A673 (cell line): ENCODE measurements around the gene RPL6. TPM values are rescaled to one million over a fixed set of nuclear protein-coding genes. Genes with fewer than 3 reads are reported as not detected.
"Not testable (repeated sequence)": the region's sequence is repeated elsewhere in the genome, so short reads cannot be mapped to it uniquely, and the experiment has no call there.

Experiments
- BruUV-seq: library from RNA; stranded (reverse); fragments of 400-500 nt; replicated peaks from 2 replicates; lab custom pipeline; 2021; lab: Mats Ljungman, UMichigan
- CTCF ChIA-PET: fragments of 300-600 bp; sonication (Branson Sonifier 250); formaldehyde crosslinking; loops from one replicate; lab custom pipeline; 2022; ENCODE audit warnings: antibody characterized with exemption; lab: Charles Lee
- POLR2A ChIA-PET: fragments of 300-600 bp; sonication (Branson Sonifier 250); formaldehyde crosslinking; loops from one replicate; lab custom pipeline; 2022; ENCODE audit warnings: antibody characterized with exemption; ENCODE audit not compliant: low non-redundant PET; lab: Charles Lee
- DNase-seq: peaks from one replicate; pipeline ENCODE4 v3.0.0-alpha.2; 2015; ENCODE audit warnings: low spot score
- H3K27ac ChIP-seq: fragments of 200-600 bp; sonication (generic); 2 replicates; pipeline ENCODE4 v1.5.1; 2016; ENCODE audit warnings: mixed run types, low read depth, mild to moderate bottlenecking, mixed read lengths, antibody characterized with exemption, low read length; ENCODE audit not compliant: poor library complexity, severe bottlenecking
- H3K27me3 ChIP-seq: fragments of 200-600 bp; sonication (generic); replicated peaks from 2 replicates; pipeline ENCODE4 v1.6.1; 2017; ENCODE audit warnings: mixed run types, low read depth, mild to moderate bottlenecking, mixed read lengths, antibody characterized with exemption, low read length; ENCODE audit not compliant: insufficient read depth, poor library complexity
- H3K36me3 ChIP-seq: fragments of 200-600 bp; sonication (generic); 2 replicates; pipeline ENCODE4 v1.6.1; 2016; ENCODE audit warnings: mixed run types, mild to moderate bottlenecking, mixed read lengths, antibody characterized with exemption, low read length; ENCODE audit not compliant: insufficient read depth, poor library complexity, severe bottlenecking
- H3K4me1 ChIP-seq: fragments of 200-600 bp; sonication (generic); 2 replicates; pipeline ENCODE4 v1.6.1; 2017; ENCODE audit warnings: mixed run types, mild to moderate bottlenecking, mixed read lengths, antibody characterized with exemption, low read length; ENCODE audit not compliant: insufficient read depth, poor library complexity, severe bottlenecking
- H3K4me3 ChIP-seq: fragments of 200-600 bp; sonication (generic); 2 replicates; pipeline ENCODE4 v1.5.1; 2016; ENCODE audit warnings: low read depth, mixed run types, mild to moderate bottlenecking, mixed read lengths, low read length; ENCODE audit not compliant: poor library complexity, severe bottlenecking
- H3K9me3 ChIP-seq: fragments of 200-600 bp; sonication (generic); 2 replicates; pipeline ENCODE4 v1.6.1; 2016; ENCODE audit warnings: mixed run types, low read depth, mild to moderate bottlenecking, mixed read lengths, antibody characterized with exemption, low read length; ENCODE audit not compliant: poor library complexity, severe bottlenecking
- EZH2 ChIP-seq: fragments of 200-600 bp; sonication (generic); IDR thresholded peaks from 2 replicates; pipeline ENCODE4 v1.6.1; 2017; ENCODE audit warnings: borderline replicate concordance, low read depth, mild to moderate bottlenecking, mixed read lengths, antibody characterized with exemption, low read length; ENCODE audit not compliant: poor library complexity, severe bottlenecking
- intact Hi-C: fragments of 100-400 bp; cut with micrococcal nuclease; formaldehyde crosslinking; loops from one replicate; pipeline ENCODE4 v1.10.0; 2022; ENCODE audit not compliant: unreplicated experiment
- total RNA-seq: library from RNA; stranded (reverse); gene quantifications from 2 replicates; pipeline ENCODE4 v1.2.3, GENCODE V29; 2021
- TF ChIP-seq, protein P1 (sequence below): fragments of 300-800, 200-600 bp; sonication (generic); conservative IDR thresholded peaks from 2 replicates; pipeline ENCODE4 v1.5.1; 2017; ENCODE audit warnings: low read depth, mild to moderate bottlenecking, antibody characterized with exemption, low read length, moderate library complexity, mixed read lengths

RPL6 gene
- total RNA-seq, 1 experiment from 2014 or later, result 1,605 TPM

- H3K27me3 ChIP-seq, result no peaks in the 10 kb centered on the region
- DNase-seq, result no peak
- TF ChIP-seq, protein P1, sequence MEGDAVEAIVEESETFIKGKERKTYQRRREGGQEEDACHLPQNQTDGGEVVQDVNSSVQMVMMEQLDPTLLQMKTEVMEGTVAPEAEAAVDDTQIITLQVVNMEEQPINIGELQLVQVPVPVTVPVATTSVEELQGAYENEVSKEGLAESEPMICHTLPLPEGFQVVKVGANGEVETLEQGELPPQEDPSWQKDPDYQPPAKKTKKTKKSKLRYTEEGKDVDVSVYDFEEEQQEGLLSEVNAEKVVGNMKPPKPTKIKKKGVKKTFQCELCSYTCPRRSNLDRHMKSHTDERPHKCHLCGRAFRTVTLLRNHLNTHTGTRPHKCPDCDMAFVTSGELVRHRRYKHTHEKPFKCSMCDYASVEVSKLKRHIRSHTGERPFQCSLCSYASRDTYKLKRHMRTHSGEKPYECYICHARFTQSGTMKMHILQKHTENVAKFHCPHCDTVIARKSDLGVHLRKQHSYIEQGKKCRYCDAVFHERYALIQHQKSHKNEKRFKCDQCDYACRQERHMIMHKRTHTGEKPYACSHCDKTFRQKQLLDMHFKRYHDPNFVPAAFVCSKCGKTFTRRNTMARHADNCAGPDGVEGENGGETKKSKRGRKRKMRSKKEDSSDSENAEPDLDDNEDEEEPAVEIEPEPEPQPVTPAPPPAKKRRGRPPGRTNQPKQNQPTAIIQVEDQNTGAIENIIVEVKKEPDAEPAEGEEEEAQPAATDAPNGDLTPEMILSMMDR, result no peak
- no peak for TF ChIP-seq EZH2
- intact Hi-C loops, result no loop called here
- no TSS peak for BruUV-seq
- ChIA-PET CTCF (interaction anchor here (0.7 kb wide), 1 partner anchor 33 kb away, joined by 10 read pairs; no protein-coding TSS in a partner anchor), POLR2A (no interaction called here)
- no peaks in the 10 kb centered on the region for H3K36me3 ChIP-seq
- H3K4me3 ChIP-seq, result no peak overlapping the region
- no peaks in the 10 kb centered on the region for H3K9me3 ChIP-seq
- peaks cover 14% of the 10 kb centered on the region for H3K4me1 ChIP-seq
- no peak overlapping the region for H3K27ac ChIP-seq
These were observed 30.4 kb upstream of the RPL6 start for GRCh38 chr12:112439769-112440168.

DNA sequence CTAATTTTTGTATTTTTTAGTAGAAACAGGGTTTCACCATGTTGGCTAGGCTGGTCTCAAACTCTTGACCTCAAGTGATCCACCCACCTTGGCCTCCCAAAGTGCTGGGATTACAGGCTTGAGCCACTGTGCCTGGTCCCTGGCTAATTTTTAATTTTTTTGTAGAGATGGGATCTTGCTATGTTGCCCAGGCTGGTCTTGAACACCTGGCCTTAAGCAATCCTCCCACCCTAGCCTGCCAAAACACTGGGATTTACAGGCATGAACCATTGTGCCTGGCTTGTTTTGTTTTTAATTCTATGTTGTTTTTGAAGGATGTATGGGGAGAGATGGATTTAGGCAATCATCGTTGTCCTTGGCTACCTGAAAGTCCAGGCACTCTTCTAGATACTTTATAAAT is 29.2 kb upstream of the RPL6 start:
- intact Hi-C loops, BruUV-seq, POLR2A ChIA-PET, H3K4me3 ChIP-seq, H3K9me3 ChIP-seq, H3K27ac ChIP-seq, H3K36me3 ChIP-seq, CTCF ChIA-PET, DNase-seq, H3K27me3 ChIP-seq: not testable (repeated sequence)
- peaks cover 14% of the 10 kb centered on the region for H3K4me1 ChIP-seq

GRCh38 chr12:112433551-112433950 is 24.1 kb upstream of the RPL6 start:
- no peak overlapping the region for H3K4me3 ChIP-seq
- no peaks in the 10 kb centered on the region for H3K27me3 ChIP-seq
- CTCF ChIA-PET, result no interaction called here
- no peaks in the 10 kb centered on the region for H3K36me3 ChIP-seq
- H3K9me3 ChIP-seq, result no peaks in the 10 kb centered on the region
- TF ChIP-seq EZH2, result no peak
- TF ChIP-seq, protein P1, result no peak
- no TSS peak for BruUV-seq
- POLR2A ChIA-PET, result no interaction called here
- no peak for DNase-seq
- intact Hi-C loops, result no loop called here
- H3K4me1 ChIP-seq, result peaks cover 9% of the 10 kb centered on the region
- H3K27ac ChIP-seq, result no peak overlapping the region

- no peak for DNase-seq
- Histone ChIP-seq H3K27me3 (no peaks in the 10 kb centered on the region), H3K4me3 (no peak overlapping the region), H3K36me3 (no peaks in the 10 kb centered on the region), H3K4me1 (peaks cover 9% of the 10 kb centered on the region), H3K27ac (no peak overlapping the region), H3K9me3 (no peaks in the 10 kb centered on the region)
- TF ChIP-seq EZH2, result no peak
- TF ChIP-seq, protein P1, result no peak
- ChIA-PET CTCF (no interaction called here), POLR2A (no interaction called here)
- intact Hi-C loops, result no loop called here
- BruUV-seq, result no TSS peak
These were observed 22.6 kb upstream of the RPL6 start for GRCh38 chr12:112431965-112432364.
